Rectal smooth muscle tissue (tissue), 1 donor: ENCODE measurements around the gene AMELX.

ENCODE experiments used
- H3K27ac ChIP-seq: one replicate; pipeline ENCODE4 v1.7.0; 2013; ENCODE audit warnings: low read depth, low read length, inconsistent platforms
- H3K27me3 ChIP-seq: one replicate; pipeline ENCODE4 v1.7.0; 2013; ENCODE audit warnings: low read length; ENCODE audit not compliant: control insufficient read depth, insufficient read depth
- H3K36me3 ChIP-seq: one replicate; pipeline ENCODE4 v1.7.0; 2013; ENCODE audit warnings: low read length; ENCODE audit not compliant: control insufficient read depth, insufficient read depth
- H3K4me1 ChIP-seq: one replicate; pipeline ENCODE4 v1.7.0; 2013; ENCODE audit warnings: low read length; ENCODE audit not compliant: control insufficient read depth, insufficient read depth
- H3K4me3 ChIP-seq: one replicate; pipeline ENCODE4 v1.7.0; 2013; ENCODE audit warnings: low read length
- H3K9ac ChIP-seq: one replicate; pipeline ENCODE4 v1.7.0; 2013; ENCODE audit warnings: low read length

The AMELX gene

DNA sequence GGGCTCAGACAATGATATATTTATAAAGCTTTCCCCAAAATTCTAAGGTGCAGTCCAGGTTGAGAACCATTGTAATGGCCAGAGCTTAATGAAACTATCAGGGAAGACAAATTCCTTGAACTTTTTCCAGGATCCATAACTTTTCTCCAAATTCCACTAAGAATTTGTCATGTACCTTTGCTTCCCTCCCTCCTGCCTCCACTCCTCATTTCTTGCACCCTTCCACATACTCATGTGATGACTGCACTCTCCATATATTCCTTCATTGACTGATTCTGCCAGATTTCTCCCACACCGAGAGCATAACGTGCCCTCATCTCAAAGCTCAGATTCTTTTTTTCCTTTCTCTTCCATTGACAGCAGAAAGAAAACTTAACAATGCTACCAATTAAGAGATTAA, 20.9 kb upstream of the AMELX start:
- Histone ChIP-seq H3K36me3 (no peaks in the 10 kb centered on the region), H3K4me1 (no peaks in the 10 kb centered on the region), H3K27ac (no peak overlapping the region), H3K27me3 (peaks cover 2% of the 10 kb centered on the region), H3K9ac (no peak overlapping the region), H3K4me3 (no peak overlapping the region)

DNA sequence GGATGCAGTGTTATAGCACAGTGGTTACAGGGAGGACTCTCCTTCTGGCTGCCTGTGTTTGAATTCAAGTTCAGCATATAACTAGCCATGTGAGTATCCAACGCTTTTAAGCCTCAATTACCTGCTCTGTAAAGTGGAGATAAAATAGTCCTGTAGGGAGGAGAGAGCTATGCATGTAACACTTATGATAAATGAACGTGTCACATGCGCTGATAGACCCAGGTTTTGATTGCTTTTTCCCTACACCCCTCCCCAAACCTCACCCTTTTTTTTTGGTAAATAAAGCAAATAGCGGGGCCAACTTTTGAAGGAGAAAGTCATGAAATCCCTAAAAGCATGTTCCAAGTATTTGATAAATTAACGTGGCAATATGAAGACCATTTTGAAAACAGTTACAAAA, 20.4 kb upstream of the AMELX start:
- no peak overlapping the region for H3K4me3 ChIP-seq
- H3K36me3 ChIP-seq = no peaks in the 10 kb centered on the region
- H3K4me1 ChIP-seq = no peaks in the 10 kb centered on the region
- no peak overlapping the region for H3K9ac ChIP-seq
- peaks cover 2% of the 10 kb centered on the region for H3K27me3 ChIP-seq
- H3K27ac ChIP-seq = no peak overlapping the region

GRCh38 chrX:11273544-11273943, 19.7 kb upstream of the AMELX start:
- Histone ChIP-seq H3K4me1 (no peaks in the 10 kb centered on the region), H3K36me3 (no peaks in the 10 kb centered on the region), H3K9ac (no peak overlapping the region), H3K4me3 (no peak overlapping the region), H3K27me3 (peaks cover 2% of the 10 kb centered on the region), H3K27ac (no peak overlapping the region)

DNA sequence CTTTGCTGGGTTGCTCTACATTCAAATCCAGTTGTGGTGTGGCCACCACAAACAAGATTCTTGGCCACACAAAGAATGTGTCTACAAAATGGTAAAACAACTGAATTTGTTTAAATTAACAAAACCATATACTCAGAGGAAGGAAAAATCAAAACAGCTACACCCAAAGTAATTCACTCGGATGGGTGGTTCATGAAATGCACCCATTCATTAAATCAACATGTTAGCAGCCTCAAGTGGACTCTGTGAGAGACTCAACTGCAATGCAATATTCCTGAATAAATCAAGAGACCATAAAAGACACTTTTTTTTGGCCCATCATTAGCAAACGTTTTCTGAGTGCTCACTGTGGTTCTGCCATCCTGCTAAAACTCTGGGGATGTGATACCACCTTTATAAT, 11.2 kb upstream of the AMELX start:
- H3K4me3 ChIP-seq = no peak overlapping the region
- H3K4me1 ChIP-seq = no peaks in the 10 kb centered on the region
- H3K27ac ChIP-seq = no peak overlapping the region
- H3K9ac ChIP-seq = no peak overlapping the region
- no peaks in the 10 kb centered on the region for H3K27me3 ChIP-seq
- H3K36me3 ChIP-seq = no peaks in the 10 kb centered on the region

DNA sequence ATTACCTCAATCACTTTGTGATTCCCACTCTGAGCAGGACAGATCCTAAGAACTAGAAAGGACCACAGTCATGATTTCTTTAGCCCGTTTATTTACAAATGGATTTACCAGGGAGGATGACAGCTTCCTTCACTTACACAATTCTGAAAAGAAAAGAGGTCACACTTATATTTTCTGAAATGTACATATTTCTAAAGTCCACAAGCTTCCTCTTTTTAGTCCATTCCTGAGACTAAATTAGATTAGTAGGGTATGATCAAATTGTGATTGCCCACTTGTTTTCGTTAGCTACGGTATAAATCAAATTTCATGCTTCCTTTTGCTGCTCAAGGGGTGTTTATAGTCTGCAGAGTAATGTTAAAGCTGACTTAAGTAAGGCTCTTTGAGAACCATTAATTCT, 7.6 kb upstream of the AMELX start:
- no peaks in the 10 kb centered on the region for H3K4me1 ChIP-seq
- no peak overlapping the region for H3K9ac ChIP-seq
- no peaks in the 10 kb centered on the region for H3K27me3 ChIP-seq

DNA sequence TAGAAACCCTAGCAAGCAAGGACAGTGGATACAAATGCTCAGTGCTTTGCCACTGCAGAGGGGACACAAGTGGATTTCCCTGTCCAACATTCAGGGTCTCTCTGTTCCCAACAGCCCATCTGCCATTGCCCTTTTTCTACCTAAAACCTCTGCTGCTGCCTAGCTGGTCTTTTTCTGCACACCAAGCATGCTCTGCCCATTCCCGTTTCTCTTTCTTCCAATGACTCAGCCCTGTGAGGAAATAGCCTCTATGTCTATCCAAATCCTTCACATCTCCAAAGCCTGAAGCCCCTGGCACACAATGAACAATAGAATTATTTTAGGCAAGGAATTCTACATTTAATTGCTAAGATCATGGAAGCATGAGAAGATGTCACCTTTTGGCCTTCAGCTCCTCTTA, 5.7 kb upstream of the AMELX start:
- Histone ChIP-seq H3K9ac (no peak overlapping the region), H3K36me3 (no peaks in the 10 kb centered on the region), H3K4me3 (no peak overlapping the region), H3K27me3 (no peaks in the 10 kb centered on the region), H3K27ac (no peak overlapping the region), H3K4me1 (no peaks in the 10 kb centered on the region)

More for the DNA sequence above, 7.6 kb upstream of the AMELX start:
- Histone ChIP-seq H3K27ac (no peak overlapping the region), H3K36me3 (no peaks in the 10 kb centered on the region), H3K4me3 (no peak overlapping the region)

GRCh38 chrX:11290416-11291102, 2.7 kb upstream of the AMELX start:
- Histone ChIP-seq H3K27me3 (no peaks in the 10 kb centered on the region), H3K36me3 (no peaks in the 10 kb centered on the region), H3K4me1 (no peaks in the 10 kb centered on the region), H3K27ac (no peak overlapping the region), H3K4me3 (no peak overlapping the region), H3K9ac (no peak overlapping the region)

GRCh38 chrX:11296051-11296450, 2.8 kb downstream of the AMELX start:
- Histone ChIP-seq H3K9ac (no peak overlapping the region), H3K4me3 (no peak overlapping the region), H3K27ac (no peak overlapping the region), H3K27me3 (no peaks in the 10 kb centered on the region), H3K4me1 (no peaks in the 10 kb centered on the region), H3K36me3 (no peaks in the 10 kb centered on the region)

DNA sequence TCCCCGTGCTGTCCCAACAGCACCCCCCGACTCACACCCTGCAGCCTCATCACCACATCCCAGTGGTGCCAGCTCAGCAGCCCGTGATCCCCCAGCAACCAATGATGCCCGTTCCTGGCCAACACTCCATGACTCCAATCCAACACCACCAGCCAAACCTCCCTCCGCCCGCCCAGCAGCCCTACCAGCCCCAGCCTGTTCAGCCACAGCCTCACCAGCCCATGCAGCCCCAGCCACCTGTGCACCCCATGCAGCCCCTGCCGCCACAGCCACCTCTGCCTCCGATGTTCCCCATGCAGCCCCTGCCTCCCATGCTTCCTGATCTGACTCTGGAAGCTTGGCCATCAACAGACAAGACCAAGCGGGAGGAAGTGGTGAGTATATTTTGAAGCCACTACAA, 5.4 kb downstream of the AMELX start:
- Histone ChIP-seq H3K27me3 (no peaks in the 10 kb centered on the region), H3K36me3 (no peaks in the 10 kb centered on the region), H3K4me1 (no peaks in the 10 kb centered on the region), H3K9ac (no peak overlapping the region), H3K27ac (no peak overlapping the region), H3K4me3 (no peak overlapping the region)

GRCh38 chrX:11304829-11305228, 11.6 kb downstream of the AMELX start:
- no peak overlapping the region for H3K4me3 ChIP-seq
- H3K36me3 ChIP-seq = no peaks in the 10 kb centered on the region
- no peaks in the 10 kb centered on the region for H3K27me3 ChIP-seq
- no peak overlapping the region for H3K27ac ChIP-seq
- H3K4me1 ChIP-seq = no peaks in the 10 kb centered on the region
- no peak overlapping the region for H3K9ac ChIP-seq

GRCh38 chrX:11305641-11306040, 12.4 kb downstream of the AMELX start:
- H3K27me3 ChIP-seq = no peaks in the 10 kb centered on the region
- H3K9ac ChIP-seq = no peak overlapping the region
- H3K27ac ChIP-seq = no peak overlapping the region
- no peaks in the 10 kb centered on the region for H3K36me3 ChIP-seq
- no peaks in the 10 kb centered on the region for H3K4me1 ChIP-seq
- no peak overlapping the region for H3K4me3 ChIP-seq

DNA sequence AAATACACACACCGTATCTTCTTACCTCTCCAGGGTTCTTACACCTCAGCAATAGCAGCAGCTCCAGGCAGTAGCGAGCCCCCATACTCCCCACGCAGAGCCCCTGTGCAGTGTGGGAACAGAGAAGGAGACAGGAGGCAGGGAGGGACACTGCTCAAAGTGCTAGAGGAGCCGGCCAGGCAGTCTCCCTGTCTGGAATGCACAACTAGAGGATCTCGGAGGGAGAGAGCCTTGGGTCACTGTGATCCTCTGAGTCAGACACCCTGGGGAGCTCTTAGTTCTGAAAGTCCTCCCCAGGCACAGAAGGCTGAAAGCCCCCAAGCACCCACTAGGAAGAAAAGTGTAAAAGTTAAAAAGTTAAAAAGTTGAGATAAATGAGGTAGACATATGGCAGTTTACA, 16.0 kb downstream of the AMELX start:
- no peaks in the 10 kb centered on the region for H3K36me3 ChIP-seq
- no peak overlapping the region for H3K9ac ChIP-seq
- no peak overlapping the region for H3K4me3 ChIP-seq
- no peaks in the 10 kb centered on the region for H3K4me1 ChIP-seq
- no peaks in the 10 kb centered on the region for H3K27me3 ChIP-seq
- H3K27ac ChIP-seq = no peak overlapping the region

DNA sequence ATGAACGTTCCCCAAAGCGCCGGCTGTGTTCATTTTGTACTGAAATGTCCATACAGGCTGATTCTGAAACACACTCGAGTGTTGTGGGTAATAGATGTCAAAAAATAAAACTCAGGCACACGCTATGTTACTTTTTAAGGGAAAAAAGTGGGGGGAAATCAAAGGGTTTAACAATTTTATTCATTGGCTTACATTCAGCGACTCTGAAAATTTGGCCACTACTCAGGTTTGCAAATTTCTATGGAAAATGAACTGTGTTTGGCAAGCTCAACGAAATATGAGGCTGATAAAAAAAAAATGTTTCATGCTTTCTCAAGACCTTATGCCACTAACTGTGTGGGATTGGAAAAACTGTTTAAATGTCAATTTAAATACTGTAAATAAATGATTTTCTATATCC, 18.5 kb downstream of the AMELX start:
- H3K27ac ChIP-seq = no peak overlapping the region
- no peak overlapping the region for H3K9ac ChIP-seq
- H3K36me3 ChIP-seq = no peaks in the 10 kb centered on the region
- H3K4me3 ChIP-seq = no peak overlapping the region
- H3K27me3 ChIP-seq = no peaks in the 10 kb centered on the region
- H3K4me1 ChIP-seq = no peaks in the 10 kb centered on the region
